Body of pancreas (tissue), 4 donors: Measurements from ENCODE around the gene SEMA3D.

Experiments used
- POLR2A ChIP-seq, 3 donors: fragments of 450-650 bp; IDR thresholded peaks; one replicate each; pipeline ENCODE4 v1.6.1; 2016; ENCODE audit warnings: antibody characterized with exemption in 3 of 3, mild to moderate bottlenecking in 2 of 3
- TF ChIP-seq, protein P1 (sequence below), 7 experiments: fragments of 450-650 bp in 4 of 7; fragments of 200-600 bp in 3 of 7; sonication (generic) in 3 of 7; IDR thresholded peaks; one replicate each; pipeline ENCODE4 v1.5.1; 2016 to 2019; ENCODE audit warnings: antibody characterized with exemption in 7 of 7

- TF ChIP-seq, protein P1, sequence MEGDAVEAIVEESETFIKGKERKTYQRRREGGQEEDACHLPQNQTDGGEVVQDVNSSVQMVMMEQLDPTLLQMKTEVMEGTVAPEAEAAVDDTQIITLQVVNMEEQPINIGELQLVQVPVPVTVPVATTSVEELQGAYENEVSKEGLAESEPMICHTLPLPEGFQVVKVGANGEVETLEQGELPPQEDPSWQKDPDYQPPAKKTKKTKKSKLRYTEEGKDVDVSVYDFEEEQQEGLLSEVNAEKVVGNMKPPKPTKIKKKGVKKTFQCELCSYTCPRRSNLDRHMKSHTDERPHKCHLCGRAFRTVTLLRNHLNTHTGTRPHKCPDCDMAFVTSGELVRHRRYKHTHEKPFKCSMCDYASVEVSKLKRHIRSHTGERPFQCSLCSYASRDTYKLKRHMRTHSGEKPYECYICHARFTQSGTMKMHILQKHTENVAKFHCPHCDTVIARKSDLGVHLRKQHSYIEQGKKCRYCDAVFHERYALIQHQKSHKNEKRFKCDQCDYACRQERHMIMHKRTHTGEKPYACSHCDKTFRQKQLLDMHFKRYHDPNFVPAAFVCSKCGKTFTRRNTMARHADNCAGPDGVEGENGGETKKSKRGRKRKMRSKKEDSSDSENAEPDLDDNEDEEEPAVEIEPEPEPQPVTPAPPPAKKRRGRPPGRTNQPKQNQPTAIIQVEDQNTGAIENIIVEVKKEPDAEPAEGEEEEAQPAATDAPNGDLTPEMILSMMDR (IDR thresholded peaks at IDR 0.05): no peak
- no peak for TF ChIP-seq POLR2A (IDR thresholded peaks at IDR 0.05)
Observed at GRCh38 chr7:85052056-85052737, 134.7 kb downstream of the SEMA3D start.
